ENCODE data around the gene DGUOK.
"Not testable (repeated sequence)": the region's sequence is repeated elsewhere in the genome, so short reads cannot be mapped to it uniquely, and the experiment has no call there.

The DGUOK gene

DNA sequence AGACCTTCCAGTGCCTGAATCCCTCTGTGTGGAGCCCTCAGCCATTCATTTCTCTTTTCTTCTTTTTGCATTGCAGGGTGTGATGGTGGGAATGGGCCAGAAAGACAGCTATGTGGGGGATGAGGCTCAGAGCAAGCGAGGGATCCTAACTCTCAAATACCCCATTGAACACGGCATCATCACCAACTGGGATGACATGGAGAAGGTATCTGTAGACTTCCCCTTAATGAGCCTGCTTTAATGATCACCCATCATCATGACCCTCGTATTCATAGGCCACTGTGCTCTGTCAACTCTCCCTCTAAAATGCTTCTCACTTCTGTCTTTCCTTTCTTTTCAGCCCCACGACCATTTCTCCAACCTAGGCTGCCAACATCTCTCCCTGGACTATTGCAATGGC is 24.4 kb upstream of the DGUOK start:
- no peak for DNase-seq

DNA sequence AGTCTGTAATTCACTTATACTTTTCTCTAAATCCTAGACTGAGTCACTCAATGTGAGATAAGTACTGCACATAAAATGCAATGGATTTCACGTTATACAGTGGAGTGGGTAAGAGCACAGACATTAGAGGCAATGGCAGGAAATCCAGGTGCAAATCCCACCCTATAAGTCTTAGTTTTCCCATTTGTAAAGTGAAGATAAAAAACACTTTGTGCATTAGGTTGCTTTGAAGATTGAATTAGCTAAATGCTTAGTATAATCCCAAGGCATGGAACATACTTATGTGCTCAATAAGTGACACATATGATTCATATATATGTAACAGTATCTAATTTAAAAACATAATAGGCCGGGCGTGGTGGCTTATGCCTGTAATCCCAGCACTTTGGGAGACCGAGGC is 23.4 kb upstream of the DGUOK start:
- DNase-seq: no peak

DNA sequence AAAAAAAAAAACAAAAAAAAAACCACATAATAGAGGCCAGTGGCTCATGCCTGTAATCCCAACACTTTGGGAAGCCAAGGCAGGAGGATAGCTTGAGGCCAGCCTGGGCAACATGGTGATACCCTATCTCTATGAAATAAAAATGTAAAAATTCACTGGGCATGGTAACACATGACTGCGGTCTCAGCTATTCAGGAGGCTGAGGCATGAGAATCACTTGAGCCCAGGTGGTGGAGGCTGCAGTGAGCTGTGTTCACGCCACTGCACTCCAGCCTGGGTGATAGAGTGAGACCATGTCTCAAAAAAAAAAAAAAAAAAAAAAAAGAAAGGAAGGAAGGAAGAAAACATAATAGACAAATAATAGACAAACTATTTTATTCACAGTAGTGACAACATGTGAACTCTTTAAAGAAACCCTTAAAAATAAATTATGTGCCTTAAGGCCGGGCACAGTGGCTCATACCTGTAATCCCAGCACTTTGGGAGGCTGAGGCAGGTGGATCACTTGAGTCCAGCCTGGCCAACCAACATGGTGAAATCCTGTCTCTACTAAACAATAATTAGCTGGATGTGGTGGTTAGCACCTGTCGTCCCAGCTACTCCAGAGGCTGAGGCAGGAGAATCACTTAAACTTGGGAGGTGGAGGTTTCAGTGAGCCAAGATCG is 22.6 kb upstream of the DGUOK start:
- DNase-seq: not testable (repeated sequence)

DNA sequence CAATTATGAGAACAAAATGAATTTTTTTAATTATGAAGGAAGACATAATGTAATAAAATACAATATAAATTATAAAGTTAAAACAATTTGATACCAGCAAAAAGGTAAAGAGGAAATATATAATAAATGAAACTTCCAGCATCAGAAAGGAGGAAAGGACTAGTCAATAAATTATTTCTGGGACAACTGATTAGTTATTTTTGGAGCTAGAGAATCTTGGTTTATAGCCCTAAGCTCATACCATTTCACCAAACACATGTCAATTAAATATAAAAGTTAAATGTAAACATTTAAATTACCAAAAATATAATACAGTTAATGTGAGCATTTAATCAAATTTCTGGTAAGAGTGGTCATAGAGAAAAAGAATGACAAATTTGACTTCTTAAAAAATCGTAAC is 21.7 kb upstream of the DGUOK start:
- DNase-seq: no peak

DNA sequence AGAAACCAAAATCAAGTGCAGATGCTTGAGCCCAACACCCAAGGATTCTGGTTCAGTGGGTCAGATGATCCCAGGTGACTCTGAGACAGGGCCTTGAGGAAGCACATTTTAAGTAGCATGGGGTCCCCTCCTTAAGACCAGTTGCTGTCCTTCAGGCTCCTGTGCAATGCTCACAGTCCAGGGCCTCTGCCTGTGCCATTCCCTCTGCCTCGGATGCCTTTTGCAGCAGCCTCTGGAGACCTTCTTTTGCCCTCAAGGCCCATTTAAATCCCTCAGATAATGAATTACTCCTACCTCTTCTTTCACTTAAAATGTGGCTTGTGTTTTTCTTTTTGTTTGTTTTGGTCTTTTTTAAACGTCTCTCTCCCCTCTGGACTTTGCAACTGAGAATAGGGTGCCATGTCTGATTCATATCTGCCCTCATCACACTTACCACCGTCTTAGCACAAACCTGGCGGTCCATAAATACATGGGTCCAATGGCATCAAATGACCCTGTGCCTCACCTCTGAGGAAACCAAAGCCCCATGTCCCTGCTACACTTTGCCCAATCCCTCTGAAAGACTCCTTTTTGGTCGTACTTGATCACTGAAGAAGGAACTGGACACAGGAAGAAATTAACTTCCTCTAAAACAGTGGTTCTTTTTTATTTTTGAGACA is 19.7 kb upstream of the DGUOK start:
- no peak for DNase-seq

DNA sequence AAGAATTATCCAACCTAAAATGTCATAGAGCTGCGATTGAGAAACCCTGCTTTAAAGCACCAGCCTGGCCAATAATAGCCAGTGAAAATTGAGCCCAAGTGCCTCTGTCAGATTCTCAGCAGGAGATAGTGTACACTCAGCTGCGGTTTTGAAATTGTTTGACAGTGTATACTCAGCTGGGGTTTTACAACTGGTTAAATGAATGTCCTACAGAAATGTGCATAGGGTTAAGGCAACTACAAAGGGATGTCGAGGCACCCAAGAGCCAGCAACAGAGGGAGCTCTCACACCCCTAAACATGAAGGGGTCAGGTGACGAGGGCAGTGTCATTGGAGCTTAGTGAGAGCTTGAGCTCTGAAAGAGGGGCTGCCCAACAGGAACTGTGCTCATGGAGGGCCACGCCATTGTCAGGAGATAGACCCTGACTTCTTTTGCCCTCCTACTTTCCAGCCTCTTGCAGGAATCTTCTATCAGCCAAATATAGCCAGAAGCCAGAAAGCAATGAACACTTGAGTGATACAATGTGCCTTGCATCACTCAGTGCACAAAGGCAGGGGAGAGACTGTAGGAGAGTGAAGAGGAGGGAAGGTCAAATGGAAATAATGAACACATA is 18.7 kb upstream of the DGUOK start:
- DNase-seq: peak; percentile 72

DNA sequence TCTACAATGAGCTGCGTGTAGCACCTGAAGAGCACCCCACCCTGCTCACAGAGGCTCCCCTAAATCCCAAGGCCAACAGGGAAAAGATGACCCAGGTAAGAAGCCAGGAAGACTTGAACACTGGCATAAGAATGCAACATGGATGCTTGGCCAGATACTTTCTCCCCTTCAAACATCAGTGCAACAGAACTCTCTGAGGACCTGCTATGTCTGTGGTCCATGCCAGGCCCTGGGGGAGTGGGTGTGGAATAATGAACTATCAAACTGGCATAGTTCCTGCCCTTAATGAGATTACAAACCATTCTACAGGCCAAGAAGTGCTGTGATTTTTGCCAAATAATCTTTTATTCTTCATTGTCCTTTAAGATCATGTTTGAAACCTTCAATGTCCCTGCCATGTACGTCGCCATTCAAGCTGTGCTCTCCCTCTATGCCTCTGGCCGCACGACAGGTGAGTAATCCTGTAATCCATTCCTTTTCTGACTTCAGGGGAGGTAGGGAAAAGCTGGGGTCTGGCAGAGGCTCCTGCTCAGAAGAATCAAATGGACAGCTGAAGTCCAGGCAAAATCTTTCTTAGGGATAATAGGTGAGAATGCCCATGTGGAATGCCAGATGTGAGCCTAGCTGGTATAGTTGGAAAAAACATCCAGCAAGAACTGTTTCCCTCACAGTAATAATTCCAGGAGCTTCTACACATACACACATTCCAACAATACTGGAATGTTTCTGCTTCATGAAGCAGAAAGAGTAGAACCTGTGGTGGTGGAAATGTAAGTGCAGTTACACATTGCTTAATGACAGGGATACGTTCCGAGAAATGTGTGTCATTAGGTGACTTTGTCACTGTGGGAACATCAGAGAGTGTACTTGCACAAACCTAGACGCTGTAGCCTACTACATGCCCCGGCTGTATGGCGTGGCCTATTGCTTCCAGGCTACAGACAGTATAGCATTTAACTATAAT is 17.7 kb upstream of the DGUOK start:
- no peak for DNase-seq

DNA sequence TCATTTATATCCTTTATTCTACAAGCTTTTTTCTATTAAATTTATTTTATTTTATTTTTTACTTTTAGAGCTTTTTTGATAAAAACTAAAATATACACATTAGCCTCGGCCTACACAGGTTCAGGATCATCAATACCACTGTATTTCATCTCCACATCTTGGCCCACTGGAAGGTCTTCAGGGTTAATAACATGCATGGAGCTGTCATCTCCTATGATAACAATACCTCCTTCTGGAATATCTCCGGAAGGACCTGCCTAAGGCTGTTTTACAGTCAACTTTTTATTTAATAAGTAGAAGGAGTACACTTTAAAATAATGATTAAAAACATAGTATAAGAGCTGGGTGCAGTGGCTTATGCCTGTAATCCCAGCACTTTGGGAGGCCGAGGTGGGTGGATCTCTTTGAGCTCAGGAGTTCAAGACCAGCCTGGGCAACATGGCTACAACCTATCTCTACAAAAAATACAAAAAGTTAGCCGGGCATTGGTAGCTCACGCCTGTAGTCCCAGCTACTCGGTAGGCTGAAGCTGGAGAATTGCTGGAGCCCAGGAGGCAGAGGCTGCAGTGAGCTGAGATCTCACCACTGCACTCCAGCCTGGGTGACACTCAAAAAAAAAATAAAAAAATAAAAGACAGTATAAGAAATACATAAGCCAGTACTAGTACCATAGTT is 15.7 kb upstream of the DGUOK start:
- DNase-seq: no peak

DNA sequence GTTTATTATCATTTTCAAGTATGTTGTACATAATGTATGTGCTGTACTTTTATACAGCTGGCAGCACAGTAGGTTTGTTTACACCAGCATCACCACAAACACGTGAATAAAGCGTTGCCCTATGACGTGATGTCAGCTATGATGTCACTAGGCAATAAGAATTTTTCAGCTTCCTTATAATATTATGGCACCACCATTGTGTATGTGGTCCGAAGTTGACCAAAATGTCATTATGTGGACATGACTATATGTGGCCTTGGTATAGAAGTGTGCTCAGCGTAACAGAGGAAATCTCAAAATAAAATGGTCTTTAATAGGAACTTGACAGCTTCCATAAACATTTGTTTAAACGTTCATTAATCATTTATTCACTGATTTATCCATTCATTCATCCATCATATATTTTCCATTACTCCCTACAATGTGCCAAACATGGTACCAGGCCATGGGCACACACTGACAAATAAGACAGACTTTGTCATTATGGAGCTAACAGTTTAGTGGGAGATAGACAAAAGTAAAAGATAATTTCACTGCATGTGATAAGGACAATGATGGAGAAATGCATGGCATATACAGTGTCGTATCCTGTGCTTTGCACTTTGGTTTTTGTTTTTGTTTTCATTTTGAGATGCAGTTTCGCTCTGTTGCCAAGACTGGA is 15.0 kb upstream of the DGUOK start:
- DNase-seq: no peak

DNA sequence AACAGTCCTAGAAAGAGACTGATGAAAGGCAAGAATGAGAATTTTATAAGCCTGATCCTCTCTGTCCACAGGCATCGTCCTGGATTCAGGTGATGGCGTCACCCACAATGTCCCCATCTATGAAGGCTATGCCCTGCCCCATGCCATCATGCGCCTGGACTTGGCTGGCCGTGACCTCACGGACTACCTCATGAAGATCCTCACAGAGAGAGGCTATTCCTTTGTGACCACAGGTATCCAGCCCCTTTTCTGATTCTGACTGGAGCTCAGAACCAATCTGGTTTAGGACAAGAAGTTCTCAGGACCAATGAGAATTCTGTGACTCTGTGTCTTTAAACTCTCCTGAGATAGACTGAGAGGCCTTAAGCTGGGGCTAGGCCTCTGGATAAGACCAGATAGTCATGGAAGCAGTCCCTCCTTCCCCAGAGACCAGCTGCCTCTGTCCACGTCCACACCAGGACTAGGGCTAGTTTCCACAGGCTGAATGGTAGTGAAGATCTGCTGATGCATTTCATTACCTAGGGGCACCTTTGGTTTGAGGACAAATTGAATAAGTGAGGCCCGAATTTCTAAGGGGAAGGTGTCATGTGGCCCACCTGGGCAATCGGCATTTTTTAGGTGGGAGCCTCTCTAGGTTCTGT is 13.1 kb upstream of the DGUOK start:
- no peak for DNase-seq

DNA sequence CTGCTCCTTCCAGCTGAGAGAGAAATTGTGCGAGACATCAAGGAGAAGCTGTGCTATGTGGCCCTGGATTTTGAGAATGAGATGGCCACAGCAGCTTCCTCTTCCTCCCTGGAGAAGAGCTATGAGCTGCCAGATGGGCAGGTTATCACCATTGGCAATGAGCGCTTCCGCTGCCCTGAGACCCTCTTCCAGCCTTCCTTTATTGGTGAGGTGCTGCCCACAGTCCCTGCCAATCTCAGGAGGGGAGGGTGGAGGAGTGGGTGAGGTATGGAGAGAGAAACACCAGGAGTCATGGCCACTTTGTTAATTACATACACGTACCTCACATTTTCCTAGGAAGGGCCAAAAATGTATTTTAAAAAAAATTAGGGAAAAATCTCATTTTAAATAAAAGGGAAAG is 12.0 kb upstream of the DGUOK start:
- no peak for DNase-seq

DNA sequence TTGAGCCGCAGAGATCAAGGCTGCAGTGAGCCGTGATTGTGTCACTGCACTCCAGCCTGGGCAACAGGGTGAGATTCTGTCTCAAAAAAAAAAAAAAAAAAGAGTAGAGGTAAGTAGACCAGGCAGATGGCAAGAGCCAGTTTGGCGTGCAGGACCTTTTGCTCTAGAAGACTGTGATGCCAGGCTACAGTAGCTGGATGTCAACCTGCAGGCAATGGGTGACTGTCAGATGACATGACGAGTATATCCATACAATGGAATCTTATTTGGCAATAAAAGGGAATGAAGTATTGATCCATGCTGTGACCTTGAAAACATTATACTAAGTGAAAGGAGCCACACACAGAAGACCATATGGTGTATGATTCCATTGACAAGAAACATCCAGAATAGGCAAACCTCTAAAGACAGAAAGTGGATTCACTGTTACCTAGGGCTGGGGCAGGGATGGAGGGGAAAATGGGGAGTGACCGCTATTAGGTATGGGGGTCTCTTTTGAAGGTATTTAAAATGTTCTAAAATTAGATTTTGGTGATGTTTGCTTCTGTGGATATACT is 11.2 kb upstream of the DGUOK start:
- no peak for DNase-seq

DNA sequence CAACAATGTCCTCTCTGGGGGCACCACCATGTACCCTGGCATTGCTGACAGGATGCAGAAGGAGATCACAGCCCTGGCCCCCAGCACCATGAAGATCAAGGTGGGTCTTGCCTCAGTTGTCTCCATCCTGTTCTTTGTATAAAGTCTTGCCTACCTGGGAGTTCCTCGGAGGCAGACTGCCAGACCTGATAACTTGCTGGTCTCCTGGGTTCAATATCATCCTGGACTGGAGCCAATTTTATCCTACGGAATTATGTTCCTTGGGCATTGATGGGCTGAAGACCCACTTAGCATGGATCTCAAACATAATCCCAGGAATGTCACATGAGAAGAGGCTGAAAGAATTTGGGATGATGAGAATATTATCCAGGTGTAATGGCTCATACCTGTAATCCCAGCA is 10.0 kb upstream of the DGUOK start:
- DNase-seq: no peak

DNA sequence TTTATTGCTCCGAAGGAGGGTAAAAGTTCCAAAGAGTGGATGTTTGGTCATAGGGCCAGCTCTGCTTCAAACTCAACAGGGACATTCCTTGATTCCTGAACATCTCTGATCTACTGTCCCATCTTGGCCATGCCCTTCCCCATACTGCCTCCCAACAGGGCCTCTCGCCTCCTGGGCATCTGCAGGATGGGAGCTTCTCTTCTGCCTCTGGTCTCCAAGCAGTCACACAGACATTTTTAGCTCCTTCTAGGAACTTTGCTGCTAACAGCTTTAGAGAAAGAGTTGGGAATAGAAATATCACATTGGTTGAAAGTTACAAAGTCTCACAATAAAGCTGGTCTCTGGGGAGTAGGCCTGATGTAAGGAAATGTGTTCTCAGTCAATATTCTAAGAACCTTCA is 9.4 kb upstream of the DGUOK start:
- DNase-seq: no peak

DNA sequence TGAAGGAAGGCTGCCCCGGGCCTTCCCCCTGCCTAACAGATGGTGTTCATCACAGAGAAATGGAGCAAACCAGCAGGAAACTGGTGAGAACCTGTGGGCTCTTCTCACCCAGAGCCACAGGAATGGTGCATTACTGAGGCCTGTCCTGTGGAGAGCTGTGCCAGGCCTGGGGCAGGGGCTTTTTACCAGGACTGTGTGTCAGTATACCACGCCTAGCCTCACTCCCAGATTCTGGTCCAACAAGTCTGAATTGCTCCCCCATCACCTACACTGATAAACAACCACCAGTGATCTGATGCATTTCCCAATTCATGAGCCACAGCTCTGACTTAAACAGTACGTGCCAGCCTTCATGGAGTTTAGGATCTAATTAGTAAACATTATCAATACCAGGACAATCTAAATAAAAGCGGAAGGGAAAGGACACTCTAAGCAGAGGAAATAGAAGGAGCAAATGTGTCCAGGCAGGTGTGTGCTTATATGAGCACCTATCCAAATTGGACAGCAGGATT is 8.9 kb upstream of the DGUOK start:
- DNase-seq: no peak

DNA sequence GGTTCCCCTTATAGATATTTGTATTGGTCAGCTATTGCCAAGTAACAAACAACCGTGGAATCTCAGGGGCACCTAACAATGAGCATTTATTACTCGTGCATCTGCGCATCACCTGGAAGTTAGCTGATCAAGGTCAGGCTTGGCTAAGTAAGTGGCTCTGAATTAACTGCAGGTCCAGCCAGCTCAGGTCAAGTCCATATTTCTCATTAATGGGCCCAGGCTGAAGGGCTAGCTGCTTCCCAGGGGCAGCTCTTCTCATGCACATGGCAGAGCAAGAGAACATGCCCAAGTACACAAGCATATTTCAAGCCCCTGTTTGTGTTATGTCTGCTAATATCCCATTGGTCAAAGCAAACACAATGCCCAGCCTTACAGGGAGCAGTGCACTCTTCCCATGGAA is 7.8 kb upstream of the DGUOK start:
- DNase-seq: no peak

DNA sequence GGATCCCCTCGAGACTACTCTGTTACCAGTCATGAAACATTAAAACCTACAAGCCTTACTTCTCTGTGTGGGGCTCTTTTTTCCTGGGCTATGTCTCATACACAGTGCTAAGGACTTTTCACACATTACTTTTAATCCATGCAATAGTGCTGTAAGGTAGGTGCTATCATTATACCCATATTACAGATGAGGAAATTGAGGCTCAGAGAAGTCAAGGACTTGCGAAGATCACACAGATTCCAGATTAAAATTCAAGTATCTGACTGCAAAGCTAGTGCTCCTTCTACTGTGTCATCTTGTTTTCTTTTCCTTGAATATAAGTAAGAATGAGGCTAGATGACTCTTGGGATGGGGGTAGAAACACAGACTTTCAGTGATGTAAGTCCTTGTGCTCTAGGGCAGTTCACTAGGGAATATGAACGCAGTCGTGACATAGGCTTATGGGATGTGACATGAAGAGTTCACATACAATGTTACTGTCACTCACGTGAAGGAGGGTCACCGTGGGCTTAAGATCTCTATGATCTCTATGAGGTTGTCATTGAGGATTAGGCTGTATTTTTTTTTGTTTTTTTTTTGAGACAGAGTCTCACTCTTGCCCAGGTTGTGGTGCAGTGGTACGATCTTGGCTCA is 7.0 kb upstream of the DGUOK start:
- DNase-seq: no peak

DNA sequence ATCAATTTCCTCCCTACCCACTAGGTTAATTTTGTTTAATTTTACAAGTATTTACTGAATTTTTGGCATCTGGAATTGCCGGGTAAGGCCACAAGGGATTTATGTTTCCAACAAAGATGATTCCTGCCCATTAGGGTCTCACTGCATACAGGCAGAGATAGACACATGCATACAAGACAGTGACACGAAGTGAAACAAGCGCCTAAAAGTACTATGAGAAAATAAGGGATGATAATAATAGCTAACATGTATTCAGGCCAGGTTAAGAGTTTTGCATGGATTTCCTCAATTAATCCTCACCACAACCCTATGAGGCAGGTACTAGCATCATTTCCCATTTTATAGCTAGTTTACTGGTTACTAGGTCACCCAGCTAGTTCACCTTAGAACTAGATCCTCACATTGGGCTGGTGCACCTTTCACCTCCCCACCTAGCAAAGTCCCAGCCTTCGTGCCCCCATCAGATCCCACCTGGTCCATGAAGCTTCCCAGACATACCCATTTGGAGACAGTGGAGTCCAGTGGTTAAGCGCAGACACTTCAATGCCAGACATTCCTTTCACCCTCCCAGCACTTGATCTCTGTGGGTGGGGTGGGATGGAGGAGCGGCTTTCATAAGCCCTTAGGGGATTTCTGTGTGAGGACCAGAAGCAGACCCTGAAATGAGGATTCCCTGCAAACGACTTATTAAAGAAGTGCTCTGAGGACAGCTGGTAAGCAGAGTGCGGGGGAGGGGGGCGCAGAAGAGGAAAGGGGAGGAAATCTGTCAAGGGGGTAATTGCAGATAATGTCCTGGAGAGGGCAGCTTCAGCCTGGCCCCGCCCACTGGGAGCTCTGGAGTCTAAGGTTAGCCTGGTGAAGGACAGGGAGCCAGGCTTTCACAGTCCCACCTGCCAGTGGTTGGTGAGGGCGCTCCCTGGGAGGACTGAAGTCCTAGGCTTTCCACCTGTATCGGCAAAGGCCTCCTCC is 5.8 kb upstream of the DGUOK start:
- peak; percentile 82 for DNase-seq

DNA sequence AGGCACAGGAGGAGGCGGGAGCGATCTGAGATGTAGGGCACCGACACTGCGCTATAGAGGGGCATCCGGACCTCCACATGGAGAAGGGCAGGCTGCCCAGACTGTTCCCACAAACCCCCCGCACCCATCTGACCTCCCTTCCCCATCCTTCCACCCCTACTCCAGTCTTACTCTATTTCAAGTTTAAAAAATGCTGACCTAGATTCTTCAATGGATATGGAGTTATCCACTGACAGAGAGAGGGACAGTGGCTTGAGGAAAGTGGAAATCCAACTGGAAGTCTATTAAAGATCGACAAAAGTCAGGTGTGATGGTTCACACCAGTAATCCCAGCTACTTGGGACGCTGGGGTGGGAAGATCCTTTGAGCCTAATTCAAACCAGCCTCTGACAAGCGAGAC is 5.1 kb upstream of the DGUOK start:
- no peak for DNase-seq

All from hematopoietic multipotent progenitor cell treated with erythropoietin and hydrocortisone succinate and interleukin-3 and kit ligand, for 6 days (in vitro differentiated cells).